ENCODE data around the gene RANBP17.

- TF ChIP-seq, protein P1, sequence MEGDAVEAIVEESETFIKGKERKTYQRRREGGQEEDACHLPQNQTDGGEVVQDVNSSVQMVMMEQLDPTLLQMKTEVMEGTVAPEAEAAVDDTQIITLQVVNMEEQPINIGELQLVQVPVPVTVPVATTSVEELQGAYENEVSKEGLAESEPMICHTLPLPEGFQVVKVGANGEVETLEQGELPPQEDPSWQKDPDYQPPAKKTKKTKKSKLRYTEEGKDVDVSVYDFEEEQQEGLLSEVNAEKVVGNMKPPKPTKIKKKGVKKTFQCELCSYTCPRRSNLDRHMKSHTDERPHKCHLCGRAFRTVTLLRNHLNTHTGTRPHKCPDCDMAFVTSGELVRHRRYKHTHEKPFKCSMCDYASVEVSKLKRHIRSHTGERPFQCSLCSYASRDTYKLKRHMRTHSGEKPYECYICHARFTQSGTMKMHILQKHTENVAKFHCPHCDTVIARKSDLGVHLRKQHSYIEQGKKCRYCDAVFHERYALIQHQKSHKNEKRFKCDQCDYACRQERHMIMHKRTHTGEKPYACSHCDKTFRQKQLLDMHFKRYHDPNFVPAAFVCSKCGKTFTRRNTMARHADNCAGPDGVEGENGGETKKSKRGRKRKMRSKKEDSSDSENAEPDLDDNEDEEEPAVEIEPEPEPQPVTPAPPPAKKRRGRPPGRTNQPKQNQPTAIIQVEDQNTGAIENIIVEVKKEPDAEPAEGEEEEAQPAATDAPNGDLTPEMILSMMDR (conservative IDR thresholded peaks at IDR 0.05; ENCODE audit: low read depth in 2 of 2): no peak
- TF ChIP-seq POLR2AphosphoS5 (IDR thresholded peaks at IDR 0.05; ENCODE audit: low read depth) (no peak), EZH2 (IDR thresholded peaks at IDR 0.05; ENCODE audit: low read depth, unreplicated experiment) (no peak), EZH2phosphoT487 (IDR thresholded peaks at IDR 0.05; ENCODE audit: unreplicated experiment) (no peak), REST (IDR thresholded peaks at IDR 0.05; ENCODE audit: unreplicated experiment) (no peak), CREB1 (CRISPR knock-in tag; IDR thresholded peaks at IDR 0.05; ENCODE audit: low read depth) (no peak), ETS1 (IDR thresholded peaks at IDR 0.05) (no peak), ZNF331 (CRISPR knock-in tag; IDR thresholded peaks at IDR 0.05; ENCODE audit: low read depth) (no peak)
- TF ChIP-seq, protein P2, sequence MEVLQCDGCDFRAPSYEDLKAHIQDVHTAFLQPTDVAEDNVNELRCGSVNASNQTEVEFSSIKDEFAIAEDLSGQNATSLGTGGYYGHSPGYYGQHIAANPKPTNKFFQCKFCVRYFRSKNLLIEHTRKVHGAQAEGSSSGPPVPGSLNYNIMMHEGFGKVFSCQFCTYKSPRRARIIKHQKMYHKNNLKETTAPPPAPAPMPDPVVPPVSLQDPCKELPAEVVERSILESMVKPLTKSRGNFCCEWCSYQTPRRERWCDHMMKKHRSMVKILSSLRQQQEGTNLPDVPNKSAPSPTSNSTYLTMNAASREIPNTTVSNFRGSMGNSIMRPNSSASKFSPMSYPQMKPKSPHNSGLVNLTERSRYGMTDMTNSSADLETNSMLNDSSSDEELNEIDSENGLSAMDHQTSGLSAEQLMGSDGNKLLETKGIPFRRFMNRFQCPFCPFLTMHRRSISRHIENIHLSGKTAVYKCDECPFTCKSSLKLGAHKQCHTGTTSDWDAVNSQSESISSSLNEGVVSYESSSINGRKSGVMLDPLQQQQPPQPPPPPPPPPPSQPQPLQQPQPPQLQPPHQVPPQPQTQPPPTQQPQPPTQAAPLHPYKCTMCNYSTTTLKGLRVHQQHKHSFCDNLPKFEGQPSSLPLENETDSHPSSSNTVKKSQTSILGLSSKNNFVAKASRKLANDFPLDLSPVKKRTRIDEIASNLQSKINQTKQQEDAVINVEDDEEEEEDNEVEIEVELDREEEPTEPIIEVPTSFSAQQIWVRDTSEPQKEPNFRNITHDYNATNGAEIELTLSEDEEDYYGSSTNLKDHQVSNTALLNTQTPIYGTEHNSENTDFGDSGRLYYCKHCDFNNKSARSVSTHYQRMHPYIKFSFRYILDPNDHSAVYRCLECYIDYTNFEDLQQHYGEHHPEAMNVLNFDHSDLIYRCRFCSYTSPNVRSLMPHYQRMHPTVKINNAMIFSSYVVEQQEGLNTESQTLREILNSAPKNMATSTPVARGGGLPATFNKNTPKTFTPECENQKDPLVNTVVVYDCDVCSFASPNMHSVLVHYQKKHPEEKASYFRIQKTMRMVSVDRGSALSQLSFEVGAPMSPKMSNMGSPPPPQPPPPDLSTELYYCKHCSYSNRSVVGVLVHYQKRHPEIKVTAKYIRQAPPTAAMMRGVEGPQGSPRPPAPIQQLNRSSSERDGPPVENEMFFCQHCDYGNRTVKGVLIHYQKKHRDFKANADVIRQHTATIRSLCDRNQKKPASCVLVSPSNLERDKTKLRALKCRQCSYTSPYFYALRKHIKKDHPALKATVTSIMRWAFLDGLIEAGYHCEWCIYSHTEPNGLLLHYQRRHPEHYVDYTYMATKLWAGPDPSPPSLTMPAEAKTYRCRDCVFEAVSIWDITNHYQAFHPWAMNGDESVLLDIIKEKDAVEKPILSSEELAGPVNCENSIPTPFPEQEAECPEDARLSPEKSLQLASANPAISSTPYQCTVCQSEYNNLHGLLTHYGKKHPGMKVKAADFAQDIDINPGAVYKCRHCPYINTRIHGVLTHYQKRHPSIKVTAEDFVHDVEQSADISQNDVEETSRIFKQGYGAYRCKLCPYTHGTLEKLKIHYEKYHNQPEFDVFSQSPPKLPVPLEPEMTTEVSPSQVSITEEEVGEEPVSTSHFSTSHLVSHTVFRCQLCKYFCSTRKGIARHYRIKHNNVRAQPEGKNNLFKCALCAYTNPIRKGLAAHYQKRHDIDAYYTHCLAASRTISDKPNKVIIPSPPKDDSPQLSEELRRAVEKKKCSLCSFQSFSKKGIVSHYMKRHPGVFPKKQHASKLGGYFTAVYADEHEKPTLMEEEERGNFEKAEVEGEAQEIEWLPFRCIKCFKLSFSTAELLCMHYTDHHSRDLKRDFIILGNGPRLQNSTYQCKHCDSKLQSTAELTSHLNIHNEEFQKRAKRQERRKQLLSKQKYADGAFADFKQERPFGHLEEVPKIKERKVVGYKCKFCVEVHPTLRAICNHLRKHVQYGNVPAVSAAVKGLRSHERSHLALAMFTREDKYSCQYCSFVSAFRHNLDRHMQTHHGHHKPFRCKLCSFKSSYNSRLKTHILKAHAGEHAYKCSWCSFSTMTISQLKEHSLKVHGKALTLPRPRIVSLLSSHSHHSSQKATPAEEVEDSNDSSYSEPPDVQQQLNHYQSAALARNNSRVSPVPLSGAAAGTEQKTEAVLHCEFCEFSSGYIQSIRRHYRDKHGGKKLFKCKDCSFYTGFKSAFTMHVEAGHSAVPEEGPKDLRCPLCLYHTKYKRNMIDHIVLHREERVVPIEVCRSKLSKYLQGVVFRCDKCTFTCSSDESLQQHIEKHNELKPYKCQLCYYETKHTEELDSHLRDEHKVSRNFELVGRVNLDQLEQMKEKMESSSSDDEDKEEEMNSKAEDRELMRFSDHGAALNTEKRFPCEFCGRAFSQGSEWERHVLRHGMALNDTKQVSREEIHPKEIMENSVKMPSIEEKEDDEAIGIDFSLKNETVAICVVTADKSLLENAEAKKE (CRISPR knock-in tag; IDR thresholded peaks at IDR 0.05): no peak
Measured at GRCh38 chr5:171271798-171272197, 410.0 kb downstream of the RANBP17 start.

Measured in GM23338 (cell line).